Tibial nerve (tissue), 4 donors: ENCODE data around the gene P3H3. TPM values are rescaled to one million over a fixed set of nuclear protein-coding genes. Genes with fewer than 3 reads are reported as not detected.
A peak's percentile ranks its signal among the peaks of the same experiment; 100 is the strongest.

Experiments used
- DNase-seq, 2 donors: peaks; one replicate each; pipeline ENCODE4 v3.0.0-alpha.2; 2019; ENCODE audit warnings: low spot score in 2 of 2
- H3K27ac ChIP-seq, 4 donors: fragments of 200-600 bp; sonication (generic) in 3 of 4; one replicate each; pipeline ENCODE4 v1.5.1; 2017 to 2019; ENCODE audit warnings: mild to moderate bottlenecking in 1 of 4
- H3K27me3 ChIP-seq, 2 donors: fragments of 200-600 bp; sonication (generic) in 1 of 2; one replicate each; pipeline versions ENCODE4 v1.5.1 to v1.6.0; 2017 to 2019
- H3K36me3 ChIP-seq, 3 donors: fragments of 200-600 bp; sonication (generic); one replicate each; pipeline ENCODE4 v1.5.1; 2018 to 2019
- H3K4me1 ChIP-seq, 4 donors: fragments of 200-600 bp; sonication (generic) in 3 of 4; one replicate each; pipeline ENCODE4 v1.5.1; 2017 to 2019
- H3K4me3 ChIP-seq, 4 donors: fragments of 200-600 bp; sonication (generic) in 3 of 4; one replicate each; pipeline ENCODE4 v1.5.1; 2017 to 2019; ENCODE audit warnings: mild to moderate bottlenecking in 1 of 4, moderate library complexity in 1 of 4
- H3K9me3 ChIP-seq, 4 donors: fragments of 200-600 bp; sonication (generic) in 3 of 4; one replicate each; pipeline ENCODE4 v1.5.1; 2017 to 2019
- EP300 ChIP-seq, 2 donors: sonication (generic); formaldehyde crosslinking; IDR thresholded peaks; one replicate each; pipeline ENCODE4 v1.6.1; 2017; ENCODE audit warnings: antibody characterized with exemption in 2 of 2, mild to moderate bottlenecking in 1 of 2
- POLR2A ChIP-seq, 2 donors: fragments of 450-650 bp; IDR thresholded peaks; one replicate each; pipeline ENCODE4 v1.6.1; 2017; ENCODE audit warnings: antibody characterized with exemption in 2 of 2, mild to moderate bottlenecking in 2 of 2, moderate library complexity in 2 of 2
- WGBS, 2 donors: methylation state at CpG; one replicate each; pipeline ENCODE4 v1.1.5; 2018; 5-methylcytosine and 5-hydroxymethylcytosine counted together
- total RNA-seq, 4 donors: library from RNA; depleted of rRNA; stranded (reverse); fragments of >200 nt; gene quantifications; one replicate each; pipeline ENCODE4 v1.1.0, GENCODE V29; 2016
- TF ChIP-seq, protein P1 (sequence below), 5 experiments: fragments of 200-600 bp in 3 of 5; fragments of 450-650 bp in 2 of 5; sonication (generic) in 3 of 5; IDR thresholded peaks; one replicate each; pipeline ENCODE4 v1.5.1; 2016 to 2019; ENCODE audit warnings: antibody characterized with exemption in 5 of 5, mild to moderate bottlenecking in 3 of 5, moderate library complexity in 2 of 5

The P3H3 gene
- total RNA-seq, 4 donors from 2014 or later: 14.6 to 45.8 (median 36.4) TPM

DNA sequence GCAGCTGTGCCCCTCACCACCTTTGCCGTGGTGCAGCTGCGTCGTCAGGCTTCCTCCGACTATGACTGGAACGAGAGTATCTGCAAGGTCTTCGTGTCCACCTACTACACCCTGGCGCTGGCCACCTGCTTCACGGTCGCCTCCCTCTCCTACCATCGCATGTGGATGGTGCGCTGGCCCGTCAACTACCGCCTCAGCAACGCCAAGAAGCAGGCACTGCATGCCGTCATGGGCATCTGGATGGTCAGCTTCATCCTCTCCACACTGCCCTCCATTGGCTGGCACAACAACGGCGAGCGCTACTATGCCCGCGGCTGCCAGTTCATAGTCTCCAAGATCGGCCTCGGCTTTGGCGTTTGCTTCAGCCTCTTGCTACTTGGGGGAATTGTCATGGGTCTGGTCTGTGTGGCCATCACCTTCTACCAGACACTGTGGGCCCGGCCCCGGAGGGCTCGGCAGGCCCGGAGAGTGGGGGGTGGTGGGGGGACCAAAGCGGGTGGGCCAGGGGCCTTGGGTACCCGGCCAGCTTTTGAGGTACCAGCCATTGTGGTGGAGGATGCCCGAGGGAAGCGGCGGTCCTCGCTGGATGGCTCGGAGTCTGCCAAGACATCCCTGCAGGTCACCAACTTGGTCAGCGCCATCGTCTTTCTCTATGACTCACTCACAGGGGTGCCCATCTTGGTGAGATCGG lies 4.0 kb upstream of the P3H3 start:
- H3K27me3 ChIP-seq: peaks cover 0 to 34% of the 10 kb centered on the region in 2 donors
- no peak for TF ChIP-seq EP300 (IDR thresholded peaks at IDR 0.05)
- no peak for TF ChIP-seq POLR2A (IDR thresholded peaks at IDR 0.05)
- TF ChIP-seq, protein P1, sequence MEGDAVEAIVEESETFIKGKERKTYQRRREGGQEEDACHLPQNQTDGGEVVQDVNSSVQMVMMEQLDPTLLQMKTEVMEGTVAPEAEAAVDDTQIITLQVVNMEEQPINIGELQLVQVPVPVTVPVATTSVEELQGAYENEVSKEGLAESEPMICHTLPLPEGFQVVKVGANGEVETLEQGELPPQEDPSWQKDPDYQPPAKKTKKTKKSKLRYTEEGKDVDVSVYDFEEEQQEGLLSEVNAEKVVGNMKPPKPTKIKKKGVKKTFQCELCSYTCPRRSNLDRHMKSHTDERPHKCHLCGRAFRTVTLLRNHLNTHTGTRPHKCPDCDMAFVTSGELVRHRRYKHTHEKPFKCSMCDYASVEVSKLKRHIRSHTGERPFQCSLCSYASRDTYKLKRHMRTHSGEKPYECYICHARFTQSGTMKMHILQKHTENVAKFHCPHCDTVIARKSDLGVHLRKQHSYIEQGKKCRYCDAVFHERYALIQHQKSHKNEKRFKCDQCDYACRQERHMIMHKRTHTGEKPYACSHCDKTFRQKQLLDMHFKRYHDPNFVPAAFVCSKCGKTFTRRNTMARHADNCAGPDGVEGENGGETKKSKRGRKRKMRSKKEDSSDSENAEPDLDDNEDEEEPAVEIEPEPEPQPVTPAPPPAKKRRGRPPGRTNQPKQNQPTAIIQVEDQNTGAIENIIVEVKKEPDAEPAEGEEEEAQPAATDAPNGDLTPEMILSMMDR (IDR thresholded peaks at IDR 0.05): no peak
- DNase-seq: no peak
- no peaks in the 10 kb centered on the region for H3K9me3 ChIP-seq
- H3K4me1 ChIP-seq: peaks cover 0 to 54% (median 14%) of the 10 kb centered on the region in 4 donors
- whole genome bisulfite sequencing, 2 donors: 74 to 86% methylated on average over 31 of the region's 37 CpGs
- no peak overlapping the region for H3K4me3 ChIP-seq
- no peaks in the 10 kb centered on the region for H3K36me3 ChIP-seq
- H3K27ac ChIP-seq: no peak overlapping the region

DNA sequence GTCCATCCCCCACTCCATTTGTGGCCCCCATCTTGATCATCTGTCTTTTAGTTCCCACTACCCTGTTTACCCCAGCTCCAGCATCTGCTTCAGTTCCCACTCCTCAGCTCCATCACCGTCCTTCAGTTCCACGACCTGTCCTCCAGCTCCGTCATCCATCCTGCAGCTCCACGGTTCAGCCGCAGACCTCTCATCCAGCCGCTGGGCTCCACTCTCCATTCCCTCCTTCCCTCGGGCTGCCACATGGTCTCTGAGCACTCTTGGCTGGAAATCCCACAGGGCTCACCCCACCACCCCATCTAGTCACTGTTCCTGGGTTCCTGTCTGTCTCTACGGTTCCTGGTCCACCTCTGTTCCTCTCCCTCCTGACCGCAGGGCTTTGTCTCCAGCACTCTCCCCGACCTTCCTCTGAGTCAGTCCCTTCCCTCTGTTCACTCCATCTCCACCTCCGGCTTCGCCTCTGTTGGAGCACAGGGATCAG lies 3.3 kb upstream of the P3H3 start:
- Histone ChIP-seq H3K36me3 (no peaks in the 10 kb centered on the region), H3K4me1 (peaks cover 0 to 61% (median 17%) of the 10 kb centered on the region in 4 donors), H3K27me3 (peaks cover 0 to 33% of the 10 kb centered on the region in 2 donors), H3K27ac (no peak overlapping the region), H3K4me3 (no peak overlapping the region), H3K9me3 (no peaks in the 10 kb centered on the region)
- WGBS, 2 donors: 48 to 52% methylated on average over 12 of the region's 12 CpGs
- TF ChIP-seq POLR2A (IDR thresholded peaks at IDR 0.05) (no peak), EP300 (IDR thresholded peaks at IDR 0.05) (no peak)
- TF ChIP-seq, protein P1 (IDR thresholded peaks at IDR 0.05): no peak
- no peak for DNase-seq

DNA sequence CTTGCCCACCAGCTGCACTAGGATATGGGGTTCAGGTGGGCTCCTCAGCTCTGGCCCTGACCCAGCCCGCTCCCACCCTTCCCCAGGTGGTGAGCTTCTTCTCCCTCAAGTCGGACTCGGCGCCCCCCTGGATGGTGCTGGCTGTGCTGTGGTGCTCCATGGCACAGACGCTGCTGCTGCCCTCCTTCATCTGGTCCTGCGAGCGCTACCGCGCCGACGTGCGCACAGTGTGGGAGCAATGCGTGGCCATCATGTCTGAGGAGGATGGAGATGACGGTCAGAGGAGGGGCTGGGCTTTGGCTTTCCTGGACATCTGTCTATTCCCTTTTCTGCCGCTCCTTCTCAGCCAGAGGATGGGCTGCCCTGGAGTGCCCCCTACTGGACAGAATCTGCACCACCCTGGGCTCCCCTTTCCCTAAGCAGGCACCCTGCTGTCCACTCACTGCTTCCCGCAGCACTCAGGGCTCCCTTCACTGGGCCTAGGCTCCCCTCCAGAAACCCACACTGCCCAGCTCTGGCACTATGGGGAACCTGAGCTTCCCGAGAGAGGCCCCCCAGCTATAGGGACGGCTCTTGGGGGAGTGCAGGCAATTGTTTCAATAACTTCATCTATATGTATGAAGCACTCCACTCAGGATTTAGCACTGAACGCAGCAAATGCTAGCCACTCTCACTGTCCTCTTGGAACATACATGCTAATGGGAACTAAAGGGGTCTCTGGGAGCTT lies 2.6 kb upstream of the P3H3 start:
- TF ChIP-seq POLR2A (IDR thresholded peaks at IDR 0.05) (no peak), EP300 (IDR thresholded peaks at IDR 0.05) (no peak)
- TF ChIP-seq, protein P1 (IDR thresholded peaks at IDR 0.05): peak; percentile 84 to 93 (median 90)
- WGBS, 2 donors: 9 to 14% methylated on average over 17 to 19 of the region's 19 CpGs
- H3K36me3 ChIP-seq: peaks cover 0 to 5% (median 0%) of the 10 kb centered on the region in 3 donors
- no peaks in the 10 kb centered on the region for H3K9me3 ChIP-seq
- peak; percentile 73 to 88 for DNase-seq
- H3K27me3 ChIP-seq: peaks cover 0 to 31% of the 10 kb centered on the region in 2 donors
- H3K4me1 ChIP-seq: peaks cover 0 to 62% (median 17%) of the 10 kb centered on the region in 4 donors
- H3K27ac ChIP-seq: no peak overlapping the region
- no peak overlapping the region for H3K4me3 ChIP-seq

DNA sequence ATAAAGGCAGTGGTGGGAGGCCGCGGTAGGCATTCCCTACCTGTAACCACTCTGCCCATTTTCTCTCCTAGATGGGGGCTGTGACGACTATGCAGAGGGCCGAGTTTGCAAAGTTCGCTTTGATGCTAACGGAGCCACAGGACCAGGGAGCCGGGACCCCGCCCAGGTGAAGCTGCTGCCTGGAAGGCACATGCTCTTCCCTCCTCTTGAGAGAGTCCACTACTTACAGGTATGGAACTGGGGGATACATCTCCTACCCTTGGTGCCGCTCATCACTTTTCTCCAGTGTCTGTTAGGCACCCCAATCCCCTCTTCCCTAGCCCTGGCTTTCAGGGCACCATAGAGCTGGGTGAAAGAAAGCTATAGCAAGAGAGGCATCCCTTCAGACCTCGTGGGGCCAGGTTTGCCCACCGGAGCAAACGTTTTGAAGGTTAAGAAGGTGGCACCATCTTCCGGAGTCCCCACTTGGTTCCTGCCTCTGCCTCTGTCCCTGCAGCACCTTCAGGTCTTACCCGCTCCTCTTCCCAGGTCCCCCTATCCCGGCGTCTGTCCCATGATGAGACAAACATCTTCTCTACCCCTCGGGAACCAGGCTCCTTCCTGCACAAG lies 2.0 kb upstream of the P3H3 start:
- DNase-seq: no peak
- H3K27me3 ChIP-seq: peaks cover 0 to 31% of the 10 kb centered on the region in 2 donors
- 66 to 75% methylated on average over 17 of the region's 17 CpGs for WGBS, 2 donors
- TF ChIP-seq EP300 (IDR thresholded peaks at IDR 0.05): no peak
- TF ChIP-seq, protein P1 (IDR thresholded peaks at IDR 0.05): no peak
- TF ChIP-seq POLR2A (IDR thresholded peaks at IDR 0.05): no peak
- peaks cover 0 to 58% (median 17%) of the 10 kb centered on the region in 4 donors for H3K4me1 ChIP-seq
- H3K27ac ChIP-seq: no peak overlapping the region
- H3K4me3 ChIP-seq: no peak overlapping the region
- H3K9me3 ChIP-seq: no peaks in the 10 kb centered on the region
- peaks cover 0 to 12% (median 0%) of the 10 kb centered on the region in 3 donors for H3K36me3 ChIP-seq
